GM18519 (cell line): ENCODE measurements around the gene UTS2.

ENCODE experiments used
- ATAC-seq: cut with Tn5 transposase; IDR thresholded peaks from one replicate; pipeline ENCODE4 v1.9.1; 2021; ENCODE audit warnings: mild to moderate bottlenecking, moderate library complexity; ENCODE audit not compliant: unreplicated experiment, low FRiP score

The UTS2 gene

GRCh38 chr1:7821282-7821681, 31.6 kb downstream of the UTS2 start:
- ATAC-seq: no peak

GRCh38 chr1:7813677-7814373, 39.0 kb downstream of the UTS2 start:
- ATAC-seq: no peak

GRCh38 chr1:7811476-7811875, 41.4 kb downstream of the UTS2 start:
- no peak for ATAC-seq

- ATAC-seq: no peak
Observed at GRCh38 chr1:7810395-7810794, 42.5 kb downstream of the UTS2 start.

- no peak for ATAC-seq
Observed at GRCh38 chr1:7809742-7810141, 43.1 kb downstream of the UTS2 start.

GRCh38 chr1:7808253-7808844, 44.5 kb downstream of the UTS2 start:
- no peak for ATAC-seq

- ATAC-seq: no peak
Observed at GRCh38 chr1:7805460-7805859, 47.4 kb downstream of the UTS2 start.
